ENCODE data around the gene LGALSL. TPM values are rescaled to one million over a fixed set of nuclear protein-coding genes. Genes with fewer than 3 reads are reported as not detected.

Gene LGALSL
- total RNA-seq, 2 experiments from 2014 or later: 3.2 to 4.5 TPM

DNA sequence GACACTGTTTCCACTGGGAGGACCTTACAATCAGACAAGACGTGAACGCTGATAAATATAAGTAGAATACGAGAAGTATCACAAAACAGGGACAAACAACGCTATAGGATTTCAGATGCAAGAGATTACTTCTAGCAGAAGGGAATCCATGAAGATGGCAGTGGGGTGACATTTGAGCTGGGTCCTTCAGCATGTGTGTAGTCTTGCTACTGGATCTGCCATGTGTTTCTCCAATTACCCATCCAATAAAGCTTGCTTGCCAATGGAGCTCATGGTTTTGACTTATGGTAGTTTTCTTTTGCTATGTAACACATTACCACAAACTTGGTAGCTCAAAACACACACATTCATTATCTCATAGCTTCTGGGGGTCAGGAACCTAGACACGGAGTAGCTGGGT lies 32.8 kb upstream of the LGALSL start:
- Histone ChIP-seq H2AFZ (ENCODE audit: low read length) (no peak overlapping the region), H3K4me2 (ENCODE audit: low read length) (no peak overlapping the region), H3K4me3 (ENCODE audit: low read depth, low read length, poor library complexity, severe bottlenecking) (no peak overlapping the region), H3K36me3 (ENCODE audit: insufficient read depth, low read length) (no peaks in the 10 kb centered on the region), H3K79me2 (ENCODE audit: insufficient read depth, low read depth, low read length) (no peaks in the 10 kb centered on the region), H3K4me1 (ENCODE audit: insufficient read depth, low read length, poor library complexity, severe bottlenecking) (no peaks in the 10 kb centered on the region), H3K9me2 (ENCODE audit: insufficient read depth, low read length) (no peaks in the 10 kb centered on the region), H3K9me3 (ENCODE audit: low read length) (no peaks in the 10 kb centered on the region), H4K20me1 (ENCODE audit: insufficient read depth, low read length) (no peaks in the 10 kb centered on the region), H3K27ac (ENCODE audit: low read depth, low read length, poor library complexity, severe bottlenecking) (no peak overlapping the region)
- DNase-seq (ENCODE audit: low spot score): no peak
- ChIA-PET POLR2A (no interaction called here), CTCF (ENCODE audit: unreplicated experiment) (no interaction called here)
- intact Hi-C loops (cut with micrococcal nuclease; ENCODE audit: unreplicated experiment): no loop called here
- no peak for TF ChIP-seq EZH2phosphoT487 (IDR thresholded peaks at IDR 0.05; ENCODE audit: borderline replicate concordance, low read depth, low read length)
- TF ChIP-seq, protein P1, sequence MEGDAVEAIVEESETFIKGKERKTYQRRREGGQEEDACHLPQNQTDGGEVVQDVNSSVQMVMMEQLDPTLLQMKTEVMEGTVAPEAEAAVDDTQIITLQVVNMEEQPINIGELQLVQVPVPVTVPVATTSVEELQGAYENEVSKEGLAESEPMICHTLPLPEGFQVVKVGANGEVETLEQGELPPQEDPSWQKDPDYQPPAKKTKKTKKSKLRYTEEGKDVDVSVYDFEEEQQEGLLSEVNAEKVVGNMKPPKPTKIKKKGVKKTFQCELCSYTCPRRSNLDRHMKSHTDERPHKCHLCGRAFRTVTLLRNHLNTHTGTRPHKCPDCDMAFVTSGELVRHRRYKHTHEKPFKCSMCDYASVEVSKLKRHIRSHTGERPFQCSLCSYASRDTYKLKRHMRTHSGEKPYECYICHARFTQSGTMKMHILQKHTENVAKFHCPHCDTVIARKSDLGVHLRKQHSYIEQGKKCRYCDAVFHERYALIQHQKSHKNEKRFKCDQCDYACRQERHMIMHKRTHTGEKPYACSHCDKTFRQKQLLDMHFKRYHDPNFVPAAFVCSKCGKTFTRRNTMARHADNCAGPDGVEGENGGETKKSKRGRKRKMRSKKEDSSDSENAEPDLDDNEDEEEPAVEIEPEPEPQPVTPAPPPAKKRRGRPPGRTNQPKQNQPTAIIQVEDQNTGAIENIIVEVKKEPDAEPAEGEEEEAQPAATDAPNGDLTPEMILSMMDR (conservative IDR thresholded peaks at IDR 0.05; ENCODE audit: low read length): no peak
- no TSS peak for BruUV-seq (replicated peaks)

- Histone ChIP-seq H3K79me2 (ENCODE audit: insufficient read depth, low read depth, low read length) (no peaks in the 10 kb centered on the region), H3K4me3 (ENCODE audit: low read depth, low read length, poor library complexity, severe bottlenecking) (no peak overlapping the region), H3K9me3 (ENCODE audit: low read length) (no peaks in the 10 kb centered on the region), H3K27ac (ENCODE audit: low read depth, low read length, poor library complexity, severe bottlenecking) (no peak overlapping the region), H3K4me2 (ENCODE audit: low read length) (no peak overlapping the region), H3K4me1 (ENCODE audit: insufficient read depth, low read length, poor library complexity, severe bottlenecking) (no peaks in the 10 kb centered on the region), H3K36me3 (ENCODE audit: insufficient read depth, low read length) (no peaks in the 10 kb centered on the region), H4K20me1 (ENCODE audit: insufficient read depth, low read length) (no peaks in the 10 kb centered on the region), H3K9me2 (ENCODE audit: insufficient read depth, low read length) (no peaks in the 10 kb centered on the region), H2AFZ (ENCODE audit: low read length) (no peak overlapping the region)
- TF ChIP-seq, protein P1 (conservative IDR thresholded peaks at IDR 0.05; ENCODE audit: low read length): no peak
- no peak for TF ChIP-seq EZH2phosphoT487 (IDR thresholded peaks at IDR 0.05; ENCODE audit: borderline replicate concordance, low read depth, low read length)
- CTCF ChIA-PET (ENCODE audit: unreplicated experiment): no interaction called here
- intact Hi-C loops (cut with micrococcal nuclease; ENCODE audit: unreplicated experiment): no loop called here
- POLR2A ChIA-PET: interaction anchor here (0.5 kb wide), 1 partner anchor 25 kb away, joined by 5 read pairs; no protein-coding TSS in a partner anchor
- no peak for DNase-seq (ENCODE audit: low spot score)
- no TSS peak for BruUV-seq (replicated peaks)
Observed at GRCh38 chr2:64422466-64422865, 31.5 kb upstream of the LGALSL start.

GRCh38 chr2:64423303-64423702 lies 30.7 kb upstream of the LGALSL start:
- no peaks in the 10 kb centered on the region for H3K9me2 ChIP-seq (ENCODE audit: insufficient read depth, low read length)
- no peak for DNase-seq (ENCODE audit: low spot score)
- ChIA-PET POLR2A (interaction anchor here (0.6 kb wide), 1 partner anchor 79 kb away, joined by 3 read pairs; no protein-coding TSS in a partner anchor), CTCF (ENCODE audit: unreplicated experiment) (no interaction called here)
- no peak for TF ChIP-seq EZH2phosphoT487 (IDR thresholded peaks at IDR 0.05; ENCODE audit: borderline replicate concordance, low read depth, low read length)
- TF ChIP-seq, protein P1 (conservative IDR thresholded peaks at IDR 0.05; ENCODE audit: low read length): no peak
- H3K27ac ChIP-seq (ENCODE audit: low read depth, low read length, poor library complexity, severe bottlenecking): no peak overlapping the region
- no peaks in the 10 kb centered on the region for H3K4me1 ChIP-seq (ENCODE audit: insufficient read depth, low read length, poor library complexity, severe bottlenecking)
- intact Hi-C loops (cut with micrococcal nuclease; ENCODE audit: unreplicated experiment): no loop called here
- no peaks in the 10 kb centered on the region for H3K36me3 ChIP-seq (ENCODE audit: insufficient read depth, low read length)
- H3K4me3 ChIP-seq (ENCODE audit: low read depth, low read length, poor library complexity, severe bottlenecking): no peak overlapping the region
- H3K4me2 ChIP-seq (ENCODE audit: low read length): no peak overlapping the region
- H3K79me2 ChIP-seq (ENCODE audit: insufficient read depth, low read depth, low read length): no peaks in the 10 kb centered on the region
- no peak overlapping the region for H2AFZ ChIP-seq (ENCODE audit: low read length)
- no peaks in the 10 kb centered on the region for H3K9me3 ChIP-seq (ENCODE audit: low read length)
- H4K20me1 ChIP-seq (ENCODE audit: insufficient read depth, low read length): no peaks in the 10 kb centered on the region
- BruUV-seq (replicated peaks): no TSS peak

All from OCI-LY7 (cell line).